ENCODE data around the gene PWP1.

PWP1 gene

DNA sequence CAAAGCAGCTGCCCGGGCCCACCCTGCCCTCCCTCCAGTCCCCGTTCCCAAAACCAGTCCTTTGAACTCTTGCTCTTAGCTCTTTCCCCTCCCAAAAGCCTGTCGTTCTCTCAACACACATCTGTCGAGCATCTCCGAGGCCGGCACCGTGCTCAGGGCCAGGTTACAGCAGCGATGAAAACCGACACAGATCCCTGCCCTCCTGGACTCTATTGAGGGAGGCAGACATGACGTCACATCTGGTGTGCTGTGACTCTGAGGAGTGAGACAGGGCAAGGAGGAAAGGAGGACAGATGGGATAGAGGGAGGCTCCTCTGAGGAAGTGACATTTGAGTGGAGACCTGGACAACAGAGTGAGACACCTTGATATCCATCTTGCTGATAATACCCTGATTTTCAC, 34.6 kb upstream of the PWP1 start:
- no peak for TF ChIP-seq CTCF (IDR thresholded peaks at IDR 0.05; ENCODE audit: insufficient read depth, low read depth, low read length, missing control alignments)
- no peak overlapping the region for H3K4me3 ChIP-seq (ENCODE audit: low read length)
- DNase-seq (ENCODE audit: low read depth), result no peak

GRCh38 chr12:107651571-107652449, 33.8 kb upstream of the PWP1 start:
- DNase-seq (ENCODE audit: low read depth), result peak; percentile 24

DNA sequence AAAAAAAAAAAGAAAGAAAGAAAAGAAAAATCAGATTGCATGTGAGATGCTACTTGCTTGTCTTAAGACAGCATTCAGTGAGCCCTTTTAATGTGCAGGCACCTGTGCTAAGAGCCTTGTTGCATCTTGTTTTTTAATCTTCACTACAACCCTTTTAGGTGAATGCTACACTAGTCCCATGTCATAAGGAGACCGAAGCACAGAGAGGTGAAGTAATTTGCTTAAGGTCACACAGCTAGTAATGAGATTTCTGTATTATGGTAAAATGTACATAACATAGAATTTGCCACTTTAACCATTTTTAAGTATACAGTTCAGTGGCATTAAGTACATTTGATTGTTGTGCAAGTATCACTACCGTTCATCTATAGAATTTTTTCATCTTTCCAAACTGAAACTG, 32.1 kb upstream of the PWP1 start:
- H3K4me3 ChIP-seq (ENCODE audit: low read length), result no peak overlapping the region
- TF ChIP-seq CTCF (IDR thresholded peaks at IDR 0.05; ENCODE audit: insufficient read depth, low read depth, low read length, missing control alignments), result no peak
- DNase-seq (ENCODE audit: low read depth), result no peak

More at GRCh38 chr12:107651571-107652449, 33.8 kb upstream of the PWP1 start:
- TF ChIP-seq CTCF (IDR thresholded peaks at IDR 0.05; ENCODE audit: insufficient read depth, low read depth, low read length, missing control alignments), result no peak
- H3K4me3 ChIP-seq (ENCODE audit: low read length), result no peak overlapping the region

GRCh38 chr12:107654873-107655272, 30.7 kb upstream of the PWP1 start:
- TF ChIP-seq CTCF (IDR thresholded peaks at IDR 0.05; ENCODE audit: insufficient read depth, low read depth, low read length, missing control alignments), result no peak
- DNase-seq (ENCODE audit: low read depth), result no peak
- no peak overlapping the region for H3K4me3 ChIP-seq (ENCODE audit: low read length)

GRCh38 chr12:107655281-107656065, 30.1 kb upstream of the PWP1 start:
- no peak for DNase-seq (ENCODE audit: low read depth)
- no peak overlapping the region for H3K4me3 ChIP-seq (ENCODE audit: low read length)
- no peak for TF ChIP-seq CTCF (IDR thresholded peaks at IDR 0.05; ENCODE audit: insufficient read depth, low read depth, low read length, missing control alignments)

- no peak for TF ChIP-seq CTCF (IDR thresholded peaks at IDR 0.05; ENCODE audit: insufficient read depth, low read depth, low read length, missing control alignments)
- no peak overlapping the region for H3K4me3 ChIP-seq (ENCODE audit: low read length)
- DNase-seq (ENCODE audit: low read depth), result no peak
Measured at GRCh38 chr12:107656302-107656701, 29.3 kb upstream of the PWP1 start.
